Measurements from ENCODE around the gene UPF3B.

The UPF3B gene

GRCh38 chrX:119880552-119881437 is 28.0 kb upstream of the UPF3B start:
- FAIRE-seq (peak; percentile 94), DNase-seq (ENCODE audit: insufficient read length, low spot score) (no peak)
- no peak for TF ChIP-seq POLR2AphosphoS5 (IDR thresholded peaks at IDR 0.05; ENCODE audit: low read depth, low read length)
- TF ChIP-seq TAF1 (IDR thresholded peaks at IDR 0.05; ENCODE audit: low read depth, low read length): no peak
- TF ChIP-seq PAX5 (IDR thresholded peaks at IDR 0.05; ENCODE audit: insufficient read depth, low read length, severe bottlenecking): no peak

DNA sequence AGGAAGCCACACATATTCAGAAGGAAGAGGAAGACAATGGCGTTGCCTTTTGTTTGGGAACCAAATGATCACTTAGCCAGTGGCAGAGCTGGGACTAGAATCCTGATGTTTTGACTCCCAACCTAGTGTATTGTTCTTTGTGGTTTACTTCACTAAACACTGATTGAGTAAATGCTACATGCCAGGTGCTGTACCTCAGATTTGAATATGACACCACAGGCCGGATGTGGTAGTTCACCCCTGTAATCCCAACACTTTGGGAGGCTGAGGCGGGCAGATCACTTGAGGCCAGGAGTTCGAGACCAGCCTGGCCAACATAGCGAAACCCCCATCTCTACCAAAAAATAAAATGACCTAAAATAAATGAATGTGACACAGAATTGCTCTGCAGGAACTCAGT is 27.3 kb upstream of the UPF3B start:
- no peak for FAIRE-seq
- DNase-seq (ENCODE audit: insufficient read length, low spot score): no peak
- no peak for TF ChIP-seq SPI1 (IDR thresholded peaks at IDR 0.05; ENCODE audit: low read depth, low read length)
- peak; percentile 71; the same call in 1 of the 2 replicates for TF ChIP-seq POU2F2 (IDR thresholded peaks at IDR 0.05; ENCODE audit: low read depth, low read length)

DNA sequence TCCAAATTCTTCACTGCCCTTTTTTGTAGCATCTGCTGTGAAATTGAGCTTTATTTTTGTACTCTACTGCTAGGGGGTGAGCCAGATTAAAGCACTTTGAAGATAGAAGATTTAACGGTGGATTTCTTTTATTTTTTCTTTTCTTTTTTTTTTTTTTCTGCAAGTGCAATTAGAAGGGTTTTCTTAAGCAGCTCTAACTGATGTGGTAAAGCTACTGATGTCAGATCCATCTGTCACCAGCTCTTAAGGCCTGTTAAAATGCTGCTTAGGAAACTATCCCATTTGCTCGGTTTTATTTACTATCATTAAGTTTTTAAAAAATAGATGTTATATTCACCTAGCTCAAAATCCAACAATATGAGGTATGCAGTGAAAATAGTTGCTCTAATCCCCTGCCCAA is 26.0 kb upstream of the UPF3B start:
- no peak for DNase-seq (ENCODE audit: insufficient read length, low spot score)
- TF ChIP-seq POLR2A (IDR thresholded peaks at IDR 0.05; ENCODE audit: low read depth, low read length): no peak
- TF ChIP-seq POU2F2 (IDR thresholded peaks at IDR 0.05; ENCODE audit: low read depth, low read length): no peak
- TF ChIP-seq POLR2AphosphoS5 (IDR thresholded peaks at IDR 0.05; ENCODE audit: low read depth, low read length): no peak
- no peak for TF ChIP-seq PAX5 (IDR thresholded peaks at IDR 0.05; ENCODE audit: insufficient read depth, low read length, severe bottlenecking)
- TF ChIP-seq TAF1 (IDR thresholded peaks at IDR 0.05; ENCODE audit: low read depth, low read length): no peak
- TF ChIP-seq SPI1 (IDR thresholded peaks at IDR 0.05; ENCODE audit: low read depth, low read length): no peak
- FAIRE-seq: no peak

GRCh38 chrX:119871599-119872395 is 19.0 kb upstream of the UPF3B start, which contains the start of the genes NDUFA1 and RNF113A:
Gene NDUFA1 (plus strand): TSS chrX:119871832. CDS start chrX:119871912, 80 bp downstream.
Gene RNF113A (minus strand): TSS chrX:119871733. CDS start chrX:119871613, 120 bp downstream.
- DNase-seq (ENCODE audit: insufficient read length, low spot score) (peak; percentile 46), FAIRE-seq (peak; percentile 84)
- peak; percentile 78 for TF ChIP-seq TAF1 (IDR thresholded peaks at IDR 0.05; ENCODE audit: low read depth, low read length)
- TF ChIP-seq POLR2A (IDR thresholded peaks at IDR 0.05; ENCODE audit: low read depth, low read length): peak; percentile 82
- peak; percentile 86 for TF ChIP-seq POLR2AphosphoS5 (IDR thresholded peaks at IDR 0.05; ENCODE audit: low read depth, low read length)
- TF ChIP-seq PAX5 (IDR thresholded peaks at IDR 0.05; ENCODE audit: insufficient read depth, low read length, severe bottlenecking): no peak
- no peak for TF ChIP-seq POU2F2 (IDR thresholded peaks at IDR 0.05; ENCODE audit: low read depth, low read length)

- FAIRE-seq (no peak), DNase-seq (ENCODE audit: insufficient read length, low spot score) (no peak)
- no peak for TF ChIP-seq POU2F2 (IDR thresholded peaks at IDR 0.05; ENCODE audit: low read depth, low read length)
- no peak for TF ChIP-seq POLR2AphosphoS5 (IDR thresholded peaks at IDR 0.05; ENCODE audit: low read depth, low read length)
- TF ChIP-seq TAF1 (IDR thresholded peaks at IDR 0.05; ENCODE audit: low read depth, low read length): no peak
- TF ChIP-seq POLR2A (IDR thresholded peaks at IDR 0.05; ENCODE audit: low read depth, low read length): no peak
- no peak for TF ChIP-seq PAX5 (IDR thresholded peaks at IDR 0.05; ENCODE audit: insufficient read depth, low read length, severe bottlenecking)
- no peak for TF ChIP-seq SPI1 (IDR thresholded peaks at IDR 0.05; ENCODE audit: low read depth, low read length)
These were observed 18.5 kb upstream of the UPF3B start for GRCh38 chrX:119871245-119871598.

- TF ChIP-seq TAF1 (IDR thresholded peaks at IDR 0.05; ENCODE audit: low read depth, low read length): no peak
- TF ChIP-seq POU2F2 (IDR thresholded peaks at IDR 0.05; ENCODE audit: low read depth, low read length): no peak
- no peak for TF ChIP-seq POLR2AphosphoS5 (IDR thresholded peaks at IDR 0.05; ENCODE audit: low read depth, low read length)
- TF ChIP-seq SPI1 (IDR thresholded peaks at IDR 0.05; ENCODE audit: low read depth, low read length): no peak
- no peak for TF ChIP-seq PAX5 (IDR thresholded peaks at IDR 0.05; ENCODE audit: insufficient read depth, low read length, severe bottlenecking)
- no peak for TF ChIP-seq POLR2A (IDR thresholded peaks at IDR 0.05; ENCODE audit: low read depth, low read length)
- no peak for DNase-seq (ENCODE audit: insufficient read length, low spot score)
- peak; percentile 69 for FAIRE-seq
These were observed 17.9 kb upstream of the UPF3B start for GRCh38 chrX:119870626-119871131.

DNA sequence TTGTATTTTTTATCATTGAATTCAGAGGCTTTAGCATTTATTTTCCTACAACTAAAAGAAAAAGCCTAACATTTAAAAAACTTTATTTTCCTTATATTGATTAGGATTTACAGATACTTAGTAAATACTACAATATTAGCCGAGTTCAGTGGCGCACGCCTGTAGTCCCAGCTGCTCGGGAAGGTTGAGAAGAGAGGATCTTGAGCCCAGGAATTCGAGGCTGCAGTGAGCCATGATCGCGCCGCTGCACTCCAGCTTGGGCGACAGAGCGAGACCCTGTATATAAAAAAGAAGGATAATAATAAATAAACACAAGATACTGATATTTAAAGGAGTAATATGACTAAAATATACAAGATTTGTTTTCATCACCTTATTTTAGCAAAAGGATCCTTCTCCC is 681 bp upstream of the UPF3B start:
- FAIRE-seq: no peak
- no peak for DNase-seq (ENCODE audit: insufficient read length, low spot score)
- TF ChIP-seq POU2F2 (IDR thresholded peaks at IDR 0.05; ENCODE audit: low read depth, low read length) (no peak), TAF1 (IDR thresholded peaks at IDR 0.05; ENCODE audit: low read depth, low read length) (no peak), POLR2A (IDR thresholded peaks at IDR 0.05; ENCODE audit: low read depth, low read length) (no peak), SPI1 (IDR thresholded peaks at IDR 0.05; ENCODE audit: low read depth, low read length) (no peak), POLR2AphosphoS5 (IDR thresholded peaks at IDR 0.05; ENCODE audit: low read depth, low read length) (no peak), PAX5 (IDR thresholded peaks at IDR 0.05; ENCODE audit: insufficient read depth, low read length, severe bottlenecking) (no peak)

- FAIRE-seq: no peak
- DNase-seq (ENCODE audit: insufficient read length, low spot score): no peak
These were observed 18.9 kb downstream of the UPF3B start for GRCh38 chrX:119833905-119834304.

GRCh38 chrX:119828446-119828845 is 24.3 kb downstream of the UPF3B start:
- no peak for DNase-seq (ENCODE audit: insufficient read length, low spot score)
- no peak for FAIRE-seq
- TF ChIP-seq SPI1 (IDR thresholded peaks at IDR 0.05; ENCODE audit: low read depth, low read length): no peak
- no peak for TF ChIP-seq POLR2AphosphoS5 (IDR thresholded peaks at IDR 0.05; ENCODE audit: low read depth, low read length)
- TF ChIP-seq POU2F2 (IDR thresholded peaks at IDR 0.05; ENCODE audit: low read depth, low read length): no peak
- TF ChIP-seq POLR2A (IDR thresholded peaks at IDR 0.05; ENCODE audit: low read depth, low read length): no peak
- TF ChIP-seq PAX5 (IDR thresholded peaks at IDR 0.05; ENCODE audit: insufficient read depth, low read length, severe bottlenecking): no peak
- no peak for TF ChIP-seq TAF1 (IDR thresholded peaks at IDR 0.05; ENCODE audit: low read depth, low read length)

More at GRCh38 chrX:119833905-119834304, 18.9 kb downstream of the UPF3B start:
- TF ChIP-seq TAF1 (IDR thresholded peaks at IDR 0.05; ENCODE audit: low read depth, low read length) (no peak), POLR2AphosphoS5 (IDR thresholded peaks at IDR 0.05; ENCODE audit: low read depth, low read length) (no peak), SPI1 (IDR thresholded peaks at IDR 0.05; ENCODE audit: low read depth, low read length) (no peak), POLR2A (IDR thresholded peaks at IDR 0.05; ENCODE audit: low read depth, low read length) (no peak), POU2F2 (IDR thresholded peaks at IDR 0.05; ENCODE audit: low read depth, low read length) (no peak), PAX5 (IDR thresholded peaks at IDR 0.05; ENCODE audit: insufficient read depth, low read length, severe bottlenecking) (no peak)

Data from GM12891 (cell line).